NCI-H2107 treated with DMSO at 0.1 percent for 48 hours (cell line): ENCODE data around the gene DCDC2C.
"Not testable (repeated sequence)": the region's sequence is repeated elsewhere in the genome, so short reads cannot be mapped to it uniquely, and the experiment has no call there.

Experiments
- DNase-seq: peaks from one replicate; lab custom pipeline; 2025; ENCODE audit not compliant: unreplicated experiment; lab: John Stamatoyannopoulos, UW

DCDC2C gene

GRCh38 chr2:3703236-3703756 lies at the start of gene DCDC2C:
TSS of gene DCDC2C (plus strand) at chr2:3703575. CDS start at chr2:3703752, 177 bp downstream.
- DNase-seq: no peak

DNA sequence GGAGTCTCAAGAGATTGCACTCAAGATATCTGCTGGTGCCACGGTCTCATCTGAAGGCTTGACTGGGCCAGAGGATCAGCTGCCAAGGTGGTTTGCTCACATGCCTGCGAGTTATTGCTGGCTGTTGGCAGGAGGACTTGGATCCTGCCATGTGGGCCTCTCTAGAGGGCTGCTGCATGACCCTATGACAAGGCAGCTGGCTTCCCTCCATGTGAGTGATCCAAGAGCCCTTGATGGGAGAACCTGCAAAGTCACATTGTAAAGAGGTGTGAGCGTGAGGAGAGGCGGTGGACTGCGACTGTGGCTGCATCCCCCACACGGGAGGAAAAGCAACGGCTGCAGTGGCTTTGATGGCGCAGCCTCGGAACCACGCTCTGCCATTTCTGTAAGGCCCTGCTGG lies 49.4 kb upstream of the DCDC2C start:
- no peak for DNase-seq

- no peak for DNase-seq
These were observed 48.7 kb upstream of the DCDC2C start for GRCh38 chr2:3654531-3655225.

DNA sequence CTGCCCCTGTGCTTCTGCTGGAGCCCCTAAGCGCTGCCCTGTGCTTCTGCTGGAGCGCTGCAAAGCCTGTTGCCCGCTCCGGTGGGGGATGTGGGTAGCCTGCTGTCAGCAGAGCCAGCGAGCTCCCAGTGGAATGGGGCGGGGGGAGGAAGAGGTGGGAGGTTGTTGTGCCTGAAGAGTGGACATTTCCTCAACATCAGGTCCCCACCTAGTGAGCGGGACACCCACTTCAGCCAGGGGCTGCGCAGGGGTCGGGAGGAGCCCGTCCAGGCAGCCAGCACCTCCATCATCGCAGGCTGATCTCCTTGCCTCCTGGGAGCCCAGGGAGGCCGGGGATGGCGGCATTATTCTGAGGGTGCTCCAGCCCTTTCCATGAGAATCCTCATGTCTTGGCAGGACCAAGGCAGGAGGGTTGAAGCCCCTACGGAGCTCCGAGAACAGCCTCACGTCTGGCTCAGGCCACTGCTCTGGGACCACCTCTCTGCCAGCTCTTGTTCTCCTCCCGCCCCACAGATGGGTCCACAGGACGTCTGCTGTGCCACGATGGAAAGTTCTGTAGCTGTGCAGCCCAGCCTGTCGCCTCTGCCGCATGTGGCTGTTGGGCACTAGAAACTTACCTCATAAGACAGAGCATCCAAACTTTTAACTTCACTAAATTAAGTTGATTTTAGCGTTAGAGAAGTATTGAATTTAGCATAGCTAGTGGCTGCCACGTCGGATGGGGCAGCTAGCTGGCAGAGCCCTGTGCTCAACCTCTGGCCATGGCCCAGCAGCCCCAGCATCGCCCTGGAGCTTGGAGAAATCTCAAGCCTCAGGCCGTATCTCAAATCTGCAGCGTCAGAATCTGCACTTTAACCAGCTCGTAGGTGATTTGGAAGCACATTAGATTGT lies 47.3 kb upstream of the DCDC2C start:
- no peak for DNase-seq

DNA sequence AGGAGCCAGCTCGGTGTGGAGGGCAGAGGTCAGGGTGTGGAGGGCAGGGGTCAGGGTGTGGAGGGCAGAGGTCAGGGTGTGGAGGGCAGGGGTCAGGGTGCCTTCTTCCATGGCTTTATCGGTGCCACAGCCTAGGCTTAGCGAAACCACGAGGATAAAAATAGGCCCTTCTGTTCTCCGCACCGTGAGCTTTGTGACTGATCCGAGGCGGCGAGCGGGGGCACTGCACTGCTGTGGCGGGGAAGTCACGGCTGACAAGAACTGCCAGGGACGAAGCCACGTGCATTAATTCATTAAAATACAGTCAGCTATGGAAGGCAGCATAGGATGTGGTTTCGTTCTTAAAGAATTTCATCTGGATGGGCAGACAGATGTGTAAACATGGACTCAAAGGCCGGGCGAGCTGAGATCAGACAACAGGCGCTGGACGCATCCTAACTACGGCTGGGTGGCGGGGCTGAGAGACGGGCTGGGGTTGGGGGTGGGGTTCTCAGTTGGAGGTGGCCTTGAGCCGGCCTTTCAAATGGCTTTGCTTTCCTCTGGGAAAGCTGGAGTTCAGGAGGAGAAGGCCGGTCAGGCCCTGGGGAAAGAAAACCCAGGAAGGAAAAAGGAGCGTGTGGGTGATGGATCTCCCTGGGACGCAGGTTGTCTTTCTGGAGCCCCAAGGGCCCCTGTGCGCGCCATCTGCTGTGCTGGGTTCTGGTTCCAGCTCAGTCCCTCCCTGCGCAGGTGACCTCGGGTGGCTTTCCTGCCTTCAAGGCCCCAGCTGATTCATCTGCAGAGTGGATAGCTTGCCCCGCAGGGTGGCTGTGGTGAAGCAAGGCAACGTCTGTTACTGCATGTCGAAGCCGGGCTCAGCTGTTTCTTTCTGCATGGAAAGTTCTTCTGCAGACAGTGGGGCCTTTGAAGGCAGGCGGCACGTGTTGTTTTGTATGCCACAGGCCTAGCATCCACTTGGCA lies 46.3 kb upstream of the DCDC2C start:
- DNase-seq: no peak

- no peak for DNase-seq
These were observed 45.5 kb upstream of the DCDC2C start, which contains the start of gene ALLC for GRCh38 chr2:3657881-3658280. TSS of gene ALLC (plus strand) at chr2:3658200. CDS start at chr2:3671158, 12,958 bp downstream.

GRCh38 chr2:3659447-3660432 lies 43.6 kb upstream of the DCDC2C start:
- DNase-seq: no peak

- DNase-seq: not testable (repeated sequence)
These were observed 42.7 kb upstream of the DCDC2C start for GRCh38 chr2:3660640-3661039.

DNA sequence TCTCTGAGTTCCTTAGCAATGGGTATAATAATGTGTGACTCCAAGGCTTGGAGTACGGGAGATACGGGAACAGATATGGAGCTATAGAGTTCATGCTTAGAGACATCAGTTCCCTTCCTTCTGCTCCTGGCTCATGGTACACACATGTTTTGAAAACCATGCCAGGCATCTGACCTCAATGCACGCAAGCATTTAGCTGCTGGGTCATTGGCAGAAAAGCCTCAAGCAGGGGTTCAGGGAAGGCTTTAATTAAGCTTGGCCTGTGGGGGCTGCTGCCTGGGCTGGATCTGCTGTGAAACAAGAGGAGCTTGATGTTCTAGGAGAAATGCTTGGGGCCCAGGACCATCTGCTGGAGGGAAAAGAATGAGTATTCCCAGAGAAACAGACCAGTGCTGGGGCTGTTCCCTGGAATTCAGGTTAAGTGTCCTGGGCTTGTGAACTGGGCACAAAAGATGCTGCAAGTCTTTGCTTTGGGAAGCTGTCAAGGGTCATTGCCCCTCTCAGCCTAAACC lies 42.2 kb upstream of the DCDC2C start:
- DNase-seq: no peak

DNA sequence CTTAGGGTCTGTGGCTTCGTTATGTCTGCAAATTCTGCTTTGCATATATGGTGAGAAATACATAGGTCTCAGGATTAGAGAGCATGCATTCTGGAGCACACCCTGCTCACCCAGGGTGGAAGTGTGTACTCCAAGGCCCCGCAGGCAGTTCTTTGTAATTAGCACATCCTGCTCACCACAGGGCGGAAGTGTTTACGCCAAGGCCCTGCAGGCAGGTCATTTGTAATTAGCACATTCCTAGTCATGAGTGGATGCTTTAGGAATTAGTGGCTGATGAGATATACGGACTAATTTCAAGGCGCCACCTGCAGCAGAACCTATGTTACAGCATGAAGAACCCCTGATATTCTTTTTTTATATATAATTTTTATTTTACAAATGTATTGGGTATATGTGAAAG lies 41.1 kb upstream of the DCDC2C start:
- DNase-seq: no peak

DNA sequence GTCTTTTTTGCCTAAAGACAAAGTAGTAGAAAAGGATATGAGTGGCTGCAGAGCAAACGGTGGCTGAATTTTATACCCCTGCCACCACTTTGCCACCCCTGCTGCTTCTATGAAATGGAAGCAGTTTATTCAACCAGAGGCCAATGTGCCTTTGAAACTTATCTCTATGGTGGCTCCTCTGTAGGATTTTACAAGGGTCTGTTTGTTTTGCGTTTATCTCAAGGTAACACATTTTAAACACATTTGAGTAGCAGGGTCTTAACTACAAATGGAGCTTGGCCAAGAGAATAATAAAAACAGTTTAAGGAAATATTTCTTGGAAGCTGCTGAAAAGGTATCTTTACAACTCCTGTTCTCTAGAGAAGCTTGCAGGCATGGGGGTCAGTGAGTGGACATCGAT lies 39.3 kb upstream of the DCDC2C start:
- DNase-seq: no peak

DNA sequence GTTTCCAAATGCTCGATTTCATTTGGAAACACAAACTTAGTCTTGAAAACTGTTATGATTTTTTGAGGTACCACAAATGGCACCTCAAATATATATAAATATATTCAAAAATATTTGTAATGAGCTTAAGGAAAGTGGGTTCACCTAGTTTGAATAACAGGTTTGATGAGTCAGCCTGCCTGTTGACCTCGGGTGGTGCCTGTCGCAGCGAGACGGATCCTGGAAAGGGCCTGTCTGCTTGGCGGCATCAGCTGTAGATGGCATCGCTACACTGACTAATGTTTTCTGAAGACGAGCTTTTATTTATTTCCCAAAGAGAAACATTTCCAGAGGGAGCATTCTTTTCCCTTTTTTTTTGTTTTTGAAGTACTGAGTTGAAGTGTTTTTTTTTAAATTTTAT lies 38.5 kb upstream of the DCDC2C start:
- DNase-seq: no peak

DNA sequence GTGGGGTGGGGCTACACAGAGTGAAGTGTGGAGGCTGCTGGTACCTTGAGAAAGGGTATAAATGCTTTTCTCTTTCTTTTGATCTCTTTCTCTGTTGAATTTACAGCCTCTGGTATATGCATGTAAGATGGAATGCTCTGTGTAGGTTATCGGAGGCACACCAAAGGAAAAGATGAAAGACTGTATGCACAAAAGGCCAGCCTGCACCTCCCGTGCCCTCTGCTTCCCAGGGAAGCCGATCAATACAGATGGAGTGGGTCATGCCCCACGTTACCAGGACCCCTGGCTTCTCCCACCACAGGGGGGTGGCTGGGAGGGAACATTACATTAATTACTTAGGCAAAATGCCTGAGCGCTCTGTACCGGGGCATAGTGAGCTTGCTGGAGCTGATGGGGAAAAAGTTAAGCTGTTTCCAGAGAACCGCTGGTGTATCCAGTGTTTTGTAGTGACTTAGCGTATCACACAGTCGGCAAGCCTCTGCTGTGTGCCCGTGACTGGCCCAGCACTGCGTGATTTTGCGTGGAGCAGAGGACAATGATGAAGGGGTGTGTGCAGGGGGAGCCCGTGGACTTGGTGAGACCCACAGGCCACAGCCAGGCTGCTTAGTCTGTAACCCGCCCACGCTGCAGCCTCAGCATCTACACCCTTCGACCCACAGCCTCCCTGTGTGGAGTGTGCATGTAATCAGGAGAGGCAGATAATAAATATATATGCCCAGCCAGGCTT lies 37.3 kb upstream of the DCDC2C start:
- DNase-seq: no peak

- DNase-seq: no peak
These were observed 36.8 kb upstream of the DCDC2C start for GRCh38 chr2:3666613-3666975.

GRCh38 chr2:3667151-3667631 lies 36.2 kb upstream of the DCDC2C start:
- DNase-seq: no peak

GRCh38 chr2:3669656-3670055 lies 33.7 kb upstream of the DCDC2C start:
- no peak for DNase-seq

- no peak for DNase-seq
These were observed 33.0 kb upstream of the DCDC2C start for GRCh38 chr2:3670376-3670775.

GRCh38 chr2:3670941-3671340 lies 32.4 kb upstream of the DCDC2C start:
- no peak for DNase-seq
